DND-41 (cell line): ENCODE measurements around the gene NRK.

Source experiments
- EZH2 ChIP-seq: IDR thresholded peaks from 3 replicates; pipeline ENCODE4 v1.6.1; 2012; ENCODE audit warnings: borderline replicate concordance, low read depth, mild to moderate bottlenecking, moderate library complexity, low read length, inconsistent platforms; ENCODE audit not compliant: severe bottlenecking
- TF ChIP-seq, protein P1 (sequence below): IDR thresholded peaks from 2 replicates; pipeline ENCODE4 v1.5.1; 2012; ENCODE audit warnings: borderline replicate concordance, low read length, moderate library complexity, mild to moderate bottlenecking; ENCODE audit not compliant: poor library complexity, severe bottlenecking; ENCODE audit errors: extremely low read depth

DNA sequence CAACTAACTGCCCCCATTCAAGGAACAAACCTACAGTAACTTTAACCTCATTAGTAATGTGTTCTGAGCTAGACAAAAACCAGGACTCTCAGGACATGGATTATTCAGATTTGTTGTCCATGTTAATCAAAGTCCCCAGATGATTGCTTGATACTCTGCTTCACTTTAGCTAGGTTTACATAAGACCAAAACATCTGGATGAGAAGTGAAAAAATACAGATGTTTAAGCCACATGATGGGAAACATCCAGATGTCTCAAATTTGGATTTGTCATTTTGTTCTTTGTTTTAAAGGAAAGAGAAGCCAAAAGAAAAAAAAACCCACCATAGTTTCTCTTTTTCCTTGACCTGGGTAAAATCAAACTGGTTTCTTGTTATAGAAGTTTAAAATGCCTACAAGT lies 48.5 kb upstream of the NRK start:
- TF ChIP-seq, protein P1, sequence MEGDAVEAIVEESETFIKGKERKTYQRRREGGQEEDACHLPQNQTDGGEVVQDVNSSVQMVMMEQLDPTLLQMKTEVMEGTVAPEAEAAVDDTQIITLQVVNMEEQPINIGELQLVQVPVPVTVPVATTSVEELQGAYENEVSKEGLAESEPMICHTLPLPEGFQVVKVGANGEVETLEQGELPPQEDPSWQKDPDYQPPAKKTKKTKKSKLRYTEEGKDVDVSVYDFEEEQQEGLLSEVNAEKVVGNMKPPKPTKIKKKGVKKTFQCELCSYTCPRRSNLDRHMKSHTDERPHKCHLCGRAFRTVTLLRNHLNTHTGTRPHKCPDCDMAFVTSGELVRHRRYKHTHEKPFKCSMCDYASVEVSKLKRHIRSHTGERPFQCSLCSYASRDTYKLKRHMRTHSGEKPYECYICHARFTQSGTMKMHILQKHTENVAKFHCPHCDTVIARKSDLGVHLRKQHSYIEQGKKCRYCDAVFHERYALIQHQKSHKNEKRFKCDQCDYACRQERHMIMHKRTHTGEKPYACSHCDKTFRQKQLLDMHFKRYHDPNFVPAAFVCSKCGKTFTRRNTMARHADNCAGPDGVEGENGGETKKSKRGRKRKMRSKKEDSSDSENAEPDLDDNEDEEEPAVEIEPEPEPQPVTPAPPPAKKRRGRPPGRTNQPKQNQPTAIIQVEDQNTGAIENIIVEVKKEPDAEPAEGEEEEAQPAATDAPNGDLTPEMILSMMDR: no peak
- no peak for TF ChIP-seq EZH2
